ENCODE results near the gene LZTS3.

DNA sequence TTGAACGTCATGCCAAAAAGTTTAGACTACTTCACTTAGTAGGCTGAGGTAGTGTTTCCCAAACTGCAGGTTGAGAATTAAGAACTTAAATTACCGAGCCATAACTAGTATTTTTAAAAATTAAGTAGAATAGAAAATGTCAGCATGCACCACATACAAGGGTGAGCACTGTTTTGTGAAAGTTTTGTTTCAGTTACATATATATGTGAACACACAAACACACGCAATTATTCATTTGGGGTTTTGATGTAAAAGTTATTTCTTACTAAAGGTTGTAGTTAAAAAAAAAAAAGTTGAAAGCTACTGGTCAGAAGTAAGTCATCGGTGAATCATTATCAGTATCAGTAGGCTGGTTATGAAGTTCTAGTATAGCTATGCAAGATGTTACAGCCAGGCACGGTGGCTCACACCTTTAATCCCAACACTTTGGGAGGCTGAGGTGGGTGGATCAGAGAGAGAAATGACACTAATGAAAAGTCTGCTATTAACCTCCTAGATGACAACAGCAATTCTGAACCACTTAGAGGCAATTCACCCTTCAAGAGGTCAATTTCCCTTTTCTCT, 37.8 kb downstream of the LZTS3 start:
- TF ChIP-seq, protein P1, sequence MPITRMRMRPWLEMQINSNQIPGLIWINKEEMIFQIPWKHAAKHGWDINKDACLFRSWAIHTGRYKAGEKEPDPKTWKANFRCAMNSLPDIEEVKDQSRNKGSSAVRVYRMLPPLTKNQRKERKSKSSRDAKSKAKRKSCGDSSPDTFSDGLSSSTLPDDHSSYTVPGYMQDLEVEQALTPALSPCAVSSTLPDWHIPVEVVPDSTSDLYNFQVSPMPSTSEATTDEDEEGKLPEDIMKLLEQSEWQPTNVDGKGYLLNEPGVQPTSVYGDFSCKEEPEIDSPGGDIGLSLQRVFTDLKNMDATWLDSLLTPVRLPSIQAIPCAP (CRISPR knock-in tag; IDR thresholded peaks at IDR 0.05), result no peak
- TF ChIP-seq, protein P2, sequence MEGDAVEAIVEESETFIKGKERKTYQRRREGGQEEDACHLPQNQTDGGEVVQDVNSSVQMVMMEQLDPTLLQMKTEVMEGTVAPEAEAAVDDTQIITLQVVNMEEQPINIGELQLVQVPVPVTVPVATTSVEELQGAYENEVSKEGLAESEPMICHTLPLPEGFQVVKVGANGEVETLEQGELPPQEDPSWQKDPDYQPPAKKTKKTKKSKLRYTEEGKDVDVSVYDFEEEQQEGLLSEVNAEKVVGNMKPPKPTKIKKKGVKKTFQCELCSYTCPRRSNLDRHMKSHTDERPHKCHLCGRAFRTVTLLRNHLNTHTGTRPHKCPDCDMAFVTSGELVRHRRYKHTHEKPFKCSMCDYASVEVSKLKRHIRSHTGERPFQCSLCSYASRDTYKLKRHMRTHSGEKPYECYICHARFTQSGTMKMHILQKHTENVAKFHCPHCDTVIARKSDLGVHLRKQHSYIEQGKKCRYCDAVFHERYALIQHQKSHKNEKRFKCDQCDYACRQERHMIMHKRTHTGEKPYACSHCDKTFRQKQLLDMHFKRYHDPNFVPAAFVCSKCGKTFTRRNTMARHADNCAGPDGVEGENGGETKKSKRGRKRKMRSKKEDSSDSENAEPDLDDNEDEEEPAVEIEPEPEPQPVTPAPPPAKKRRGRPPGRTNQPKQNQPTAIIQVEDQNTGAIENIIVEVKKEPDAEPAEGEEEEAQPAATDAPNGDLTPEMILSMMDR (IDR thresholded peaks at IDR 0.05), result no peak
- TF ChIP-seq CBFB (CRISPR knock-in tag; IDR thresholded peaks at IDR 0.05; ENCODE audit: low read depth) (no peak), NFE2L1 (CRISPR knock-in tag; IDR thresholded peaks at IDR 0.05) (no peak), TP53 (CRISPR knock-in tag; IDR thresholded peaks at IDR 0.05) (no peak), NR3C1 (CRISPR knock-in tag; conservative IDR thresholded peaks at IDR 0.05; ENCODE audit: low read depth) (no peak), ZNF232 (CRISPR knock-in tag; IDR thresholded peaks at IDR 0.05) (no peak)
- TF ChIP-seq, protein P3, sequence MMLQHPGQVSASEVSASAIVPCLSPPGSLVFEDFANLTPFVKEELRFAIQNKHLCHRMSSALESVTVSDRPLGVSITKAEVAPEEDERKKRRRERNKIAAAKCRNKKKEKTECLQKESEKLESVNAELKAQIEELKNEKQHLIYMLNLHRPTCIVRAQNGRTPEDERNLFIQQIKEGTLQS (CRISPR knock-in tag; conservative IDR thresholded peaks at IDR 0.05), result no peak
- TF ChIP-seq, protein P4, sequence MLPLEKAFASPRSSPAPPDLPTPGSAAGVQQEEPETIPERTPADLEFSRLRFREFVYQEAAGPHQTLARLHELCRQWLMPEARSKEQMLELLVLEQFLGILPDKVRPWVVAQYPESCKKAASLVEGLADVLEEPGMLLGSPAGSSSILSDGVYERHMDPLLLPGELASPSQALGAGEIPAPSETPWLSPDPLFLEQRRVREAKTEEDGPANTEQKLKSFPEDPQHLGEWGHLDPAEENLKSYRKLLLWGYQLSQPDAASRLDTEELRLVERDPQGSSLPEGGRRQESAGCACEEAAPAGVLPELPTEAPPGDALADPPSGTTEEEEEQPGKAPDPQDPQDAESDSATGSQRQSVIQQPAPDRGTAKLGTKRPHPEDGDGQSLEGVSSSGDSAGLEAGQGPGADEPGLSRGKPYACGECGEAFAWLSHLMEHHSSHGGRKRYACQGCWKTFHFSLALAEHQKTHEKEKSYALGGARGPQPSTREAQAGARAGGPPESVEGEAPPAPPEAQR (CRISPR knock-in tag; IDR thresholded peaks at IDR 0.05), result no peak
- TF ChIP-seq, protein P5, sequence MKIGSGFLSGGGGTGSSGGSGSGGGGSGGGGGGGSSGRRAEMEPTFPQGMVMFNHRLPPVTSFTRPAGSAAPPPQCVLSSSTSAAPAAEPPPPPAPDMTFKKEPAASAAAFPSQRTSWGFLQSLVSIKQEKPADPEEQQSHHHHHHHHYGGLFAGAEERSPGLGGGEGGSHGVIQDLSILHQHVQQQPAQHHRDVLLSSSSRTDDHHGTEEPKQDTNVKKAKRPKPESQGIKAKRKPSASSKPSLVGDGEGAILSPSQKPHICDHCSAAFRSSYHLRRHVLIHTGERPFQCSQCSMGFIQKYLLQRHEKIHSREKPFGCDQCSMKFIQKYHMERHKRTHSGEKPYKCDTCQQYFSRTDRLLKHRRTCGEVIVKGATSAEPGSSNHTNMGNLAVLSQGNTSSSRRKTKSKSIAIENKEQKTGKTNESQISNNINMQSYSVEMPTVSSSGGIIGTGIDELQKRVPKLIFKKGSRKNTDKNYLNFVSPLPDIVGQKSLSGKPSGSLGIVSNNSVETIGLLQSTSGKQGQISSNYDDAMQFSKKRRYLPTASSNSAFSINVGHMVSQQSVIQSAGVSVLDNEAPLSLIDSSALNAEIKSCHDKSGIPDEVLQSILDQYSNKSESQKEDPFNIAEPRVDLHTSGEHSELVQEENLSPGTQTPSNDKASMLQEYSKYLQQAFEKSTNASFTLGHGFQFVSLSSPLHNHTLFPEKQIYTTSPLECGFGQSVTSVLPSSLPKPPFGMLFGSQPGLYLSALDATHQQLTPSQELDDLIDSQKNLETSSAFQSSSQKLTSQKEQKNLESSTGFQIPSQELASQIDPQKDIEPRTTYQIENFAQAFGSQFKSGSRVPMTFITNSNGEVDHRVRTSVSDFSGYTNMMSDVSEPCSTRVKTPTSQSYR (CRISPR knock-in tag; IDR thresholded peaks at IDR 0.05), result no peak
- TF ChIP-seq, protein P6, sequence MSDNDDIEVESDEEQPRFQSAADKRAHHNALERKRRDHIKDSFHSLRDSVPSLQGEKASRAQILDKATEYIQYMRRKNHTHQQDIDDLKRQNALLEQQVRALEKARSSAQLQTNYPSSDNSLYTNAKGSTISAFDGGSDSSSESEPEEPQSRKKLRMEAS (CRISPR knock-in tag; IDR thresholded peaks at IDR 0.05), result no peak
- TF ChIP-seq, protein P7, sequence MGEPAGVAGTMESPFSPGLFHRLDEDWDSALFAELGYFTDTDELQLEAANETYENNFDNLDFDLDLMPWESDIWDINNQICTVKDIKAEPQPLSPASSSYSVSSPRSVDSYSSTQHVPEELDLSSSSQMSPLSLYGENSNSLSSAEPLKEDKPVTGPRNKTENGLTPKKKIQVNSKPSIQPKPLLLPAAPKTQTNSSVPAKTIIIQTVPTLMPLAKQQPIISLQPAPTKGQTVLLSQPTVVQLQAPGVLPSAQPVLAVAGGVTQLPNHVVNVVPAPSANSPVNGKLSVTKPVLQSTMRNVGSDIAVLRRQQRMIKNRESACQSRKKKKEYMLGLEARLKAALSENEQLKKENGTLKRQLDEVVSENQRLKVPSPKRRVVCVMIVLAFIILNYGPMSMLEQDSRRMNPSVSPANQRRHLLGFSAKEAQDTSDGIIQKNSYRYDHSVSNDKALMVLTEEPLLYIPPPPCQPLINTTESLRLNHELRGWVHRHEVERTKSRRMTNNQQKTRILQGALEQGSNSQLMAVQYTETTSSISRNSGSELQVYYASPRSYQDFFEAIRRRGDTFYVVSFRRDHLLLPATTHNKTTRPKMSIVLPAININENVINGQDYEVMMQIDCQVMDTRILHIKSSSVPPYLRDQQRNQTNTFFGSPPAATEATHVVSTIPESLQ (CRISPR knock-in tag; IDR thresholded peaks at IDR 0.05), result no peak

Measured in WTC11 (cell line).